ENCODE measurements around the gene AMBRA1. TPM values are rescaled to one million over a fixed set of nuclear protein-coding genes. Genes with fewer than 3 reads are reported as not detected.

The AMBRA1 gene
- total RNA-seq, 4 donors from 2014 or later, result 25.7 to 33.1 (median 30.2) TPM

DNA sequence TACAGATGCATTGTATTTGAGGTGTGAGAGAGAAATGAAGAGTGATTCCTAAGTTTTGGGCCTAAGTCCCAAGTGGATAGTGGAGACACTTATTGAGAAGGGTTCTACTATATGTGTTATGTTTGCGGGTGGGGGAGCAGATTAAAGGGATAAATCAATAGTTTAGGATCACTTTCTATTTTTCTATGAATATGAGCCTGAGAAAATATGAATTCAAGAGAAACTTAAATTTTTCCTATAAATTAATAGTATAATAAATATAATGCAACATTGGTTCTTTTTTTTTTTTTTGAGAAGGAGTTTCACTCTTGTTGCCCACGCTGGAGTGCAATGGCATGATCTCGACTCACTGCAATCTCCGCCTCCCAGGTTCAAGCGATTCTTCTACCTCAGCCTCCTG, 31.3 kb downstream of the AMBRA1 start:
- no peak for ATAC-seq
- no peak overlapping the region for H3K27ac ChIP-seq
- WGBS, 2 donors (ENCODE audit: low coverage in 1 of 2), result 96 to 97% methylated on average over 5 of the region's 5 CpGs
- no peaks in the 10 kb centered on the region for H3K27me3 ChIP-seq
- no peaks in the 10 kb centered on the region for H3K9me3 ChIP-seq
- H3K4me1 ChIP-seq, result peaks cover 5 to 46% (median 8%) of the 10 kb centered on the region in 3 donors
- H3K4me3 ChIP-seq, result no peak overlapping the region
- no peaks in the 10 kb centered on the region for H3K36me3 ChIP-seq
- TF ChIP-seq EP300 (IDR thresholded peaks at IDR 0.05) (no peak), POLR2A (IDR thresholded peaks at IDR 0.05) (no peak), POLR2AphosphoS5 (IDR thresholded peaks at IDR 0.05) (no peak)

DNA sequence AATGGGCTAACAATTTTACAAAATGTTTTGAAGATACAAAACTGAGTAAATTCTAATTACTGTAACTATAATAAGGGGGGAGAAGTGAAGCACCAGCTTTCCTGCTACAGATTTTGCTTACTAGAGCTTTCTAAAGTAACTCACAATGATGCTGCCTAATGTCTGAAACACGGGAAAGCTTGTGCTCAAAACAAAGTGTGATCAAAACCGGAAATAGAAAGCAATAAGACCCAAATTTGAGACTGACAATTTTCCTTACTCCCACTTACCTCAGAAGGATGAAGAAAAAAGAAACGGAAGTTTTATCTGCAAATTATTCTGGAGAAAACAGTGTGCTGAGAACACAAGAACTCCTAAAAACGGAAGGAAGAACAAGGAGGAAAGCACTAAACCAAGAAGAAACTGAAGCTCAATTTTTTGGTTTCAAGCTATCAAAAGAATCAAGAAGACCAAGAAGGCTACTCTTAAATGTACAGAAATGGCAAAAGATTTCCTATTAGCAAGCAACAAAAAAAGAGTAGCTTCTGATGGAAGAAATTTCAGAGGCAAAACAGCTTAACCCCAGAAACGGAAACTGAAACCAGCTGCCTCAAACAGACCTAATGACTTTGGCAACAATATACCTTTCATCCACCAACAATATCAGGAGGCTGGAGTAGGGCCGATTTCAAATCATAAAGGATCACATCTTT, 33.4 kb downstream of the AMBRA1 start:
- no peak for ATAC-seq
- WGBS, 2 donors (ENCODE audit: low coverage in 1 of 2), result 5 to 9% methylated on average over 6 of the region's 6 CpGs
- Histone ChIP-seq H3K9me3 (no peaks in the 10 kb centered on the region), H3K4me1 (peaks cover 5 to 46% (median 8%) of the 10 kb centered on the region in 3 donors), H3K27ac (peak overlapping the region; percentile 69 to 77 (median 72)), H3K36me3 (no peaks in the 10 kb centered on the region), H3K4me3 (peak overlapping the region; percentile 29 to 43), H3K27me3 (no peaks in the 10 kb centered on the region)
- TF ChIP-seq POLR2AphosphoS5 (IDR thresholded peaks at IDR 0.05), result no peak
- TF ChIP-seq, protein P1, sequence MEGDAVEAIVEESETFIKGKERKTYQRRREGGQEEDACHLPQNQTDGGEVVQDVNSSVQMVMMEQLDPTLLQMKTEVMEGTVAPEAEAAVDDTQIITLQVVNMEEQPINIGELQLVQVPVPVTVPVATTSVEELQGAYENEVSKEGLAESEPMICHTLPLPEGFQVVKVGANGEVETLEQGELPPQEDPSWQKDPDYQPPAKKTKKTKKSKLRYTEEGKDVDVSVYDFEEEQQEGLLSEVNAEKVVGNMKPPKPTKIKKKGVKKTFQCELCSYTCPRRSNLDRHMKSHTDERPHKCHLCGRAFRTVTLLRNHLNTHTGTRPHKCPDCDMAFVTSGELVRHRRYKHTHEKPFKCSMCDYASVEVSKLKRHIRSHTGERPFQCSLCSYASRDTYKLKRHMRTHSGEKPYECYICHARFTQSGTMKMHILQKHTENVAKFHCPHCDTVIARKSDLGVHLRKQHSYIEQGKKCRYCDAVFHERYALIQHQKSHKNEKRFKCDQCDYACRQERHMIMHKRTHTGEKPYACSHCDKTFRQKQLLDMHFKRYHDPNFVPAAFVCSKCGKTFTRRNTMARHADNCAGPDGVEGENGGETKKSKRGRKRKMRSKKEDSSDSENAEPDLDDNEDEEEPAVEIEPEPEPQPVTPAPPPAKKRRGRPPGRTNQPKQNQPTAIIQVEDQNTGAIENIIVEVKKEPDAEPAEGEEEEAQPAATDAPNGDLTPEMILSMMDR (IDR thresholded peaks at IDR 0.05), result no peak
- no peak for TF ChIP-seq EP300 (IDR thresholded peaks at IDR 0.05)
- no peak for TF ChIP-seq POLR2A (IDR thresholded peaks at IDR 0.05)

DNA sequence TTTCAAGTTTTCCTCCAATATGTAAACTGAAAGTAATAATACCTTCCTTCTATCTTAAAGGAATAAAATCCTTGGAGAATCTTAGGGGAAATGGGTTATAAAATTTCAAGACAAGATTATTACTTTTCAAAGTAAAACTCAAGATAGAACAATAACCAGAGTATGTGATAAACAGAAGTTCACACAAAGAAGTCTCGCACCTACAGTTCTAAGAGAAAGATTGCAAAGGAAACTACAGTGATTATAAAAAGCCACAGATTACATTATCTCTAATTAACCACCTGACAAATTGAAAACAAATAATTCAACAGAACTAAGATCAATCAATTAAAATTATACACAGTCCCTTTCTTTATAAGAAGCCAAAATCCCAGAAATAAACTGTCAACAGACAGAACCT, 34.0 kb downstream of the AMBRA1 start:
- peak overlapping the region in 3 of 4 donors; percentile 72 to 77 (median 73) for H3K27ac ChIP-seq
- no peaks in the 10 kb centered on the region for H3K27me3 ChIP-seq
- 14 to 40% methylated on average over 1 of the region's 1 CpG for WGBS, 2 donors (ENCODE audit: low coverage in 1 of 2)
- peak overlapping the region in 1 of 2 donors; percentile 43 for H3K4me3 ChIP-seq
- H3K36me3 ChIP-seq, result no peaks in the 10 kb centered on the region
- peaks cover 6 to 46% (median 15%) of the 10 kb centered on the region in 3 donors for H3K4me1 ChIP-seq
- TF ChIP-seq EP300 (IDR thresholded peaks at IDR 0.05), result no peak
- no peak for TF ChIP-seq POLR2A (IDR thresholded peaks at IDR 0.05)
- TF ChIP-seq, protein P1 (IDR thresholded peaks at IDR 0.05), result no peak
- ATAC-seq, result no peak
- no peaks in the 10 kb centered on the region for H3K9me3 ChIP-seq

DNA sequence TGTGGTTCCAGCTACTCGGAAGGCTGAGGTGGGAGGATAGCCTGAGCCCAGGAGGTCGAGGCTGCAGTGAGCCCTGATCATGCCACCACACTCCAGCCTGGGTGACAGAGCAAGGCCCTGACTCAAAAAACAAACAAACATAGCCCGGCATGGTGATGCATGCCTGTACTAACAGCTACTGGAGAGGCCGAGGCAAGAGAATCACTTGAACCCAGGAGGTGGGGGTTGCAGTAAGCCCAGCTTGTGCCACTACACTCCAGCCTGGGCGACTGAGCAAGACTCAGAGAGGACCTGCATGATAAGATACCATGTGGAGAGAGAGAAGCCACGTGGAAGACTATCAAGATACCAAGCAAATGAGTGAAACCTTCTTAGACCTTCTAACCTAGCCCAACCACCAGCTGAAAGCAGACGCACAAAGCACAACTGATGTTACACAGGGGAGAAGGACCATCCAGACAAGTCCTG, 36.1 kb downstream of the AMBRA1 start:
- Histone ChIP-seq H3K27me3 (no peaks in the 10 kb centered on the region), H3K4me1 (peaks cover 16 to 66% (median 31%) of the 10 kb centered on the region in 3 donors), H3K9me3 (no peaks in the 10 kb centered on the region), H3K4me3 (no peak overlapping the region), H3K27ac (no peak overlapping the region), H3K36me3 (no peaks in the 10 kb centered on the region)
- TF ChIP-seq EP300 (IDR thresholded peaks at IDR 0.05), result no peak
- TF ChIP-seq, protein P1 (IDR thresholded peaks at IDR 0.05), result no peak
- TF ChIP-seq POLR2AphosphoS5 (IDR thresholded peaks at IDR 0.05), result no peak
- TF ChIP-seq POLR2A (IDR thresholded peaks at IDR 0.05), result no peak
- WGBS, 2 donors (ENCODE audit: low coverage in 1 of 2), result 64 to 100% methylated on average over 1 to 4 of the region's 7 CpGs
- ATAC-seq, result no peak

DNA sequence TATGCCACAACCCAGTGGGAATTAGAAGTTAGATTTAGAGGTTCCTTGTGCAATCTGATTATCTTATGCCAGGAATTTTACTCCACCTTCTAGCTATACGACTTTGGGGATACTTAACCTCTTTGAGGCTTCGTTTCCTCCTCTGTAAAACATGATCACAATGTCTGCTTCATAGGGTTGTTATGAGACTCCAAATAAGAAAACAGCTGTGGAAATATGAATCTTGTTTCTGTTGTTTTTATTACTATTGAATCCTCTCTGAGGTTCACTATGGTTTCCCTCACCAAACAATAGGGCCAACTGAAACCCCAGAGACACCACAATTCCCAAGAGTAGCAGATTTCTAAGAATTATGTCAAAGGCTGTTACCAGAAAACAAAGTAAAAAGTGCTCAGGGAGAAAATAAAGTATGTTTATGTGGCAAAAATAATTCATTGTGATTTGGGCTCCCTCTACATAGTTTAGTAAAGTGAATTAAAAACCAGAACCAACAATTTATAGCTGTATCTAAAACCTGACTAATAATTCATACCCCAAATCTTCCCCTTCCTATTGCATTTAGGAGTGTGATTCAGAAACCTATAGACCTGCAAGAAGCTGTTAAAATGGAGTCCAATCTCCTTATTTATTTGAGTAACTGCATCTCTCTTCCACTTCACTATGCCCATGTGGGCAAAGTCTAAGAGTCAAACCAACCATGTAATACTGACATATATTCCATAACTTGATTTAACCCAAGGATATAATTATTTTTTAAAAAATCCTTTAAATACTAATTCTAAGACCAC, 38.4 kb downstream of the AMBRA1 start:
- WGBS, 2 donors (ENCODE audit: low coverage in 1 of 2), result 59 to 65% methylated on average over 2 of the region's 2 CpGs
- Histone ChIP-seq H3K9me3 (no peaks in the 10 kb centered on the region), H3K27ac (peak overlapping the region in 2 of 4 donors; percentile 71 to 83), H3K27me3 (no peaks in the 10 kb centered on the region), H3K4me1 (peaks cover 11 to 51% (median 23%) of the 10 kb centered on the region in 3 donors), H3K36me3 (no peaks in the 10 kb centered on the region), H3K4me3 (no peak overlapping the region)
- ATAC-seq, result no peak
- TF ChIP-seq EP300 (IDR thresholded peaks at IDR 0.05) (no peak), POLR2A (IDR thresholded peaks at IDR 0.05) (no peak), POLR2AphosphoS5 (IDR thresholded peaks at IDR 0.05) (no peak)
- TF ChIP-seq, protein P1 (IDR thresholded peaks at IDR 0.05), result no peak
